ENCODE results near the gene AGBL1.

The AGBL1 gene

GRCh38 chr15:86657305-86657704 is 577.6 kb downstream of the AGBL1 start:
- no peak for DNase-seq

DNA sequence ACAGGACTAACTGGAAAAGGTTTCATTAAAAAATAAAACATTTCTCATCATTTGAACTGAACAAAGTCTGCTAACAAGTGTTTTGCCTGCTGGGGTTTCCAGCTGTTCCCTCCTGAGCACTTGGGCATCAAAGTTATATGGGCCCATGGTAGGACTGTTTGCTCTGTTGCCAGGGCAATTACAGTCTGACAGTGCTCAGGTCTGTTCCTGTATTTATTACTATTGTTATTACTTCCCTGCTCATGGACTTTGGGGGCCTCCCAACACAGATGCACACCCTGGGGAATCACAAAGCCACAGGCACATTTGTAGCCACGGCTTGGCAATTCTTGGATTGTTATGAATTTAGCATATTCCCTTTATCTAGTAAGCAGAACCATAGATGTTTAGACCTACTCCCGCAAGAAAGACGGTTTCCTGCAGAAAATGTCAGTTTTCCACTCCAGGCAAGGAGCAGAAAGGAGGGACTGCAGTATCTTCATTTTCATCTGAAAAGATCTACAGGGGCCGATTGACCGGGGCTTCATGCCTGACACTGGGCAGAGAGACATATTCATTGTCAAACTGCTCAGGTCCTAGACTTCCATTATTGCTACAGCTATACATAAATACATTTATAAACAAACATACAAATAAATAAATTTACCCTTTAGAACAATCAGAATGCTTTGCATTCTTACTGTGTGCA is 580.2 kb downstream of the AGBL1 start:
- DNase-seq: no peak

- DNase-seq: no peak
Observed at GRCh38 chr15:86661580-86661979, 581.9 kb downstream of the AGBL1 start.

- no peak for DNase-seq
Observed at GRCh38 chr15:86663304-86663703, 583.6 kb downstream of the AGBL1 start.

- DNase-seq: no peak
Observed at GRCh38 chr15:86663979-86664378, 584.3 kb downstream of the AGBL1 start.

DNA sequence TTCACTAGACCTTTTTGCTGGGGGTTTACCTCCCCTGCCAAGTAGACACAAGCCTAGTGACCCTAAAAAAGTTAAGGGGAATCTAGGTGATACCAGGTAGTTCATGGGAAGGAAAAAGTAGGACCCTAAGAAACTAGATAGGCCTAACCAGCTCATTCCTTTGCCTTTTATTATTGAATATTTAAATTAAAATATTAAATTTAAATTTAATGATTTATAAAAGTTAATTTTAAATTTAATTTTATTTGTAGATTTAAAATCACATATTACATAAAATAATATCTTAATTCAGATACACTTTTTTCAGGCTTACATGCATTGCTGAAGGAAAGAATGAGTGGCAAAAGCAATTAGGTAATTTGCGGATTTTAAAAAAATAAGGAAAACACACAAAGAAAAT is 584.9 kb downstream of the AGBL1 start:
- DNase-seq: no peak

GRCh38 chr15:86676002-86676401 is 596.3 kb downstream of the AGBL1 start:
- DNase-seq: no peak

GRCh38 chr15:86677278-86677677 is 597.6 kb downstream of the AGBL1 start:
- DNase-seq: no peak

DNA sequence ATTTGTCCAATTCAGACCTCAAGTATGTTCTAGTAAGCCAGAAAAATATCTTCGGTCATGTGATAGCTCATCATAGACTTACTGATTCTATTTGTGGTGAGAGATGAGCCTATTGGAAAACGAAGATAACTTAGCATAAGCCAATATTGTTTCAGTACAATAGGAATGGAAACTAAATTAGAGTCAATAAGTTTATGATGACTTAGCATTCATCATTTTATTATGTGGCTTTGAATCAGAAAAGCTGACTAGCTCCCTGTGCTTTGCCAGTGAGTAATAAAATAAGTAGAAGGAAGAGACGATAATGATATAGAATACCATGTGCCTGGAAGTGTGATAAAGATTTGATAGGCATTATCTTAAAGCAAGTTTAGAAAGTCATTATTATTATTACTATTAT is 605.6 kb downstream of the AGBL1 start:
- DNase-seq: no peak

- no peak for DNase-seq
Observed at GRCh38 chr15:86689006-86689405, 609.3 kb downstream of the AGBL1 start.

DNA sequence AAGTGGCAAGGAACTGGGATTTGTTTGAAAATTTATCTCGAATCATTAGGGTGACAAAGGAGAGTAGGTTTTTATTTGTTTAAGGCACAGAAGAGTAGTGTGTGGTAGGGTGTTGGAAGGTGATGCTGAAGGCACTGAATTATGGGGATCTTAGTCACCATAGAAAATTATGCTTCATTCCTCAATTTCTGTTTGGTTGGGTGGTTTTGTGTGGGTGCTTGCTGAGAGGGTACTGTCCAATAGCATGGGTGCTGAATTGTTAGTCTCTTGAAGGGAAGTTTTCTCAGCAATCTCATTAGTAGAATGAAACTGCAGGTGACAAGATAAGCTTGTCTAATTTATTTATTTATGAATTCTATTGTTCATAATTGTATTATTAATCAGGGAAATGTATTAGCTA is 610.9 kb downstream of the AGBL1 start:
- no peak for DNase-seq

- DNase-seq: no peak
Observed at GRCh38 chr15:86691091-86691663, 611.5 kb downstream of the AGBL1 start.

DNA sequence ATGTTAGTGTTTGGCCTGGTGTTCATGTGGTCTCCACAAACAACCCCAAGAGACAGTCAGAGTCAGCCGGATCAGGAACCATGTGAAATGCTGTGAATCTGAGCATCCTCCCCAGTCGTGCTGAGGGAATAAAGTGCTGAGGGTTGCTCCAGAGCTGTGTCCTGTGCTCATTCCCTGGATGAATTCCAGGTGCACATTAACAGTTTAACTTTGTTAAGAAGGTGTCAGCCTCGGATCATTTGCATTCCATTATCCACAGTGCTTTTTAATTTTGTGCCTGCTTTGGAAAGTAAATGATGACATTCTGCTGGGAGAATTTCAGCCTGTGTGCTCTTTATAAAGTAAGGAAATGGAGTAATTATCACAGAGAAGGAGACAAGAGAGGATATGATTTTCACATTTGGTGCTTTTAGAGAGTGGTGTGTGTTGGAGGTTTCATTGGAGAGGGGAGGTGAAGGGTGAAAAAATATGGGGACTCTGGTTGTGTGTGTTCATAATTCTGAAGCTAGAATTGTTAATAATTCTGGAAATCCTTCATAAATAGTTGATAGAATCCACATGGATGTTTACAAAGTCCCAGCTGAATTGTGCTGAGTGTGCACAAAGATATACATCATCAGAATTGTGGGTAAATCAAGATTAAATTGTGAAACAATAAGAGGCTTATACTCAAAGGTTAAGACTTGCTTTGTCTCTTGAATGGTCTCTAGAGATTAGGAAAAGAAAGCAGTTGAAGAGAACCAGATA is 621.4 kb downstream of the AGBL1 start:
- no peak for DNase-seq

- DNase-seq: no peak
Observed at GRCh38 chr15:86701611-86701963, 621.9 kb downstream of the AGBL1 start.

GRCh38 chr15:86706813-86707212 is 627.1 kb downstream of the AGBL1 start:
- no peak for DNase-seq

DNA sequence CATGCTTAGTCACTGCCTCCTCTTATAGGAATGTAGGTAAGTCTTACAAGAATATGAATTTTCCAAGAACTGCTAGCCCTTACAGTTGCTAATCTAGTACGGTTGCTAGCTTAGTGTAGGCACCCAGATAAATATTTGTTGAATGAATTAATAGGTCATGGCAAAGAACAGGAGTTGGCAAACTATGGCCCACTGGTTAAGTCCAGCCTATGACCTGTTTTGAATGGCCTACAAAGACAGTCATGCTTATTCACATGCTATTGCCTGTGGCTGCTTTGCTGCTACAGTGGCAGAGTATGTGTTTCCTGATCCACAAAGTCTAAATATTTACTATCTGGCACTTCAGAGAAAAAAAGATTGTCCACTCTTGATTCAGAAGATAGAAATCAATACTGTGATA is 631.8 kb downstream of the AGBL1 start:
- DNase-seq: no peak

DNA sequence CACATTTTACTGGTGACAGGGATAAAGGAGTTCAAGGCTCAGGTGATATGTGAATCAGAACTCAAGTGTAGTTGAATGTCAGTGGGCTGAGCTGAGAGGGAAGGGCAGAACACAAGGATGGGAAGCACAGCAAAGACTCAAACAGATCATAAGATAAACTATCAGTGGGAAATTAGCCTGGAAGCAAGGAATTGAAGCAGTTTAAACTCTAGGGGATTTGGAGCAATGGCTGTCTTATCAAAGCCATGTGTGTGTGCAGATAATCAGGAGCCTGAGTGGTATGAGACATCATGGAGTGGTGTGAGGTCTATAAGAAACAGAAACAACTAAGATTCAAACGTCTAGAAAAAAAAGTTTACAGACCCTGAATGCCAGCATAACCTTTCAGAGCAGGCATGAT is 634.6 kb downstream of the AGBL1 start:
- DNase-seq: no peak

- DNase-seq: no peak
Observed at GRCh38 chr15:86725628-86726027, 646.0 kb downstream of the AGBL1 start.

DNA sequence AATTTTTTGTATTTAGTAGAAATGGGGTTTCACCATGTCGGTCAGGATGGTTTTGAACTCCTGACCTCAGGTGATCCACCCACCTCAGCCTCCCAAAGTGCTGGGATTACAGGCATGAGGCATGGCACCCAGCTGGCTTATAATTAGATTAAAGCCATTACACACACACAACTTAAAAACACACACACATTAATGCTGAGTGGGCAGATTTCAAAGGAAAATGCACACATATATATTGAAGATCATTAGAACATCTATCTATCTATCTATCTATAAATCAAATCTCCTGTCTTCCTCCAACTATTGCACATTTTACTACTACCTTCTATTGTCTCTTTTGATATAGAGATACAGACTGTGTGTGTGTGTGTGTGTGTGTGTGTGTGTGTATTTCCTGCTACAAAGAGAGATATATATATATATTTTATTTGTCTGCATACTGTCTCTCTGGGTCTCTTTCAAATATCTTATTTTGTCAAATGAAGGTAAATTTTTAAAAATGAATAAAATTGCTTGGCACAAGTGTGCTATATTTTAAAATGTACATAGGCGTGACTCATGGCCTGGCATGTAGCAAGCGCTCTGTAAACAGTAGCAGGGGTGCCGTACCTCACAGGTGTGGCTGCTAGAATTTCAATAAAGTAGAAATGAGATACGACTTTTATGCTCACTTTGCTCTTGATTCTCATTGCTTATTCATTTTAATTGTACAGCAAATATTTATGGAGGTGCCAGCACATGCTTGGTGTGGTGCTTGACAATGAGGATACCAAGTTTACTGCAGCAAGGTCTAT is 655.8 kb downstream of the AGBL1 start:
- DNase-seq: no peak

- DNase-seq: no peak
Observed at GRCh38 chr15:86741917-86742316, 662.2 kb downstream of the AGBL1 start.

GRCh38 chr15:86743283-86743903 is 663.7 kb downstream of the AGBL1 start:
- peak; percentile 31 for DNase-seq

- DNase-seq: no peak
Observed at GRCh38 chr15:86744198-86744780, 664.6 kb downstream of the AGBL1 start.

- no peak for DNase-seq
Observed at GRCh38 chr15:86751116-86751515, 671.4 kb downstream of the AGBL1 start.
